GM03348 (cell line): ENCODE data around the gene GLS.
"Not testable (repeated sequence)": the region's sequence is repeated elsewhere in the genome, so short reads cannot be mapped to it uniquely, and the experiment has no call there.

Experiments
- DNase-seq: peaks from one replicate; pipeline ENCODE4 v3.0.0; 2012; ENCODE audit warnings: low spot score

Gene GLS

DNA sequence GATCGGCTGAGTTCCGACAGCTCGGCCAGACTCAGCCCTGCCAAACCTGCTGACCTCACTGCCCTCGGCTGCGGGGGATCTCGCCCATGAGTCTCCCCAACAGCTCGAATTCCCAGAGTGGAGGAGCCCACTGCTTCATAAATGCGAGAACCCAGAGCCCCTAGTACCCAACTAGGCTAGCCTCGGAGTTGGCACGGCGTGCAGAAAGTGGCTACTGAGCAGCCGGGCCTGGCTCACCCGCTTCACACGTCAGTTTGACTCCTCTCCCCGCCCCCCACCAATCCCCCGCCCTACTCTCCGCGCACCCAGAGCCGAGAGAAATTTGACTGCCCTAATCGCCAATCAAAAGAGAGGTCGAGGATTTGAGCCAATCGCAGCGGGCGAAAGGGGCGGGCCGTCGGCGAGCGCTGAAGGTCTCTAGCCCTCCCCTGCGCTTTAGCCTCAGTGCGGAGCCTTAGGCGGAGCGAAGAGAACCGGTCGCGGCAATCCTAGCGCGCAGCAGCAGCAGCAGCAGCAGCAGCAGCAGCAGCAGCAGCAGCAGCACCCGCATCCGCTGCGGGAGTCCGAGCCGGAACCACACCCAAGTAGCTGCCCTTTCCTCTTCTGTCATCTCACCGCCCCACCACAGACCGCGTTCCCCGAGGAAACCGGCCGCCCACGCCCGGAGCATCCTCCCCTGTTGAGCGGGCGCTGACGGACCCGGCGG lies at the start of gene GLS:
GLS (plus strand) TSS at position 444 of the 706 bp plus-strand sequence. CDS start 264 bp downstream, outside the sequence.
- DNase-seq: peak; percentile 98

DNA sequence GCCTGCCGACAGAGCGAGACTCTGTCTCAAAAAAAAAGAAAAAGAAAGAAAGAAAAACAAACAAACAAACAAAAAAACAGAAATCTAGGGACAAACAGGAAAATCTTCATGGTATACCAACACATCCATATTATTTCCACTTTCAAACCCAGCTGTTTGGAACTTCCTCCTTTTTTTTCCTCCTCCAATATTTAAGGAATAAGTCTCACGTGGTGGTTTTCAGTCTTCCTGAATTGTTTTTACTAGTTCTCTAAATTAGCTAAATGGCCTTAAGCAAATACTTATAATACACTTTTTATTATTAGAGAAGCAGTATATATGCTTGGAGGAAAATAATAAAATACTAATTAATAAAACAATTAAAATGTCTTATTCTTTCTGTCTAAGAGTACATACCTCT lies 48.7 kb upstream of the GLS start:
- no peak for DNase-seq

DNA sequence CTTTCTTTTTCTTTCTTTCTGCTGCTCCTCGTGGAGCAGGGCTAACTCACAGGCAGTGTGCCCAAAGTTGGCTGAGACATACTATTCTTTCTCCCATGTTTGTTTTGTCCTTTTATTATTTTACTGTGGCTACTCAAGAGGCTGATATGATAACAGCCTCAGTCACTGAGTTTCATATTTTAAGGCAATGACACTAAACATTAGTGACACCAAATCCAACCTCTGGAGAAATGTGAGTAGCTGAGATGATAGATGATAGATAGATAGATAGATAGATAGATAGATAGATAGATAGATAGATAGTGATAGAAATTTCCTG lies 45.8 kb upstream of the GLS start:
- DNase-seq: no peak

DNA sequence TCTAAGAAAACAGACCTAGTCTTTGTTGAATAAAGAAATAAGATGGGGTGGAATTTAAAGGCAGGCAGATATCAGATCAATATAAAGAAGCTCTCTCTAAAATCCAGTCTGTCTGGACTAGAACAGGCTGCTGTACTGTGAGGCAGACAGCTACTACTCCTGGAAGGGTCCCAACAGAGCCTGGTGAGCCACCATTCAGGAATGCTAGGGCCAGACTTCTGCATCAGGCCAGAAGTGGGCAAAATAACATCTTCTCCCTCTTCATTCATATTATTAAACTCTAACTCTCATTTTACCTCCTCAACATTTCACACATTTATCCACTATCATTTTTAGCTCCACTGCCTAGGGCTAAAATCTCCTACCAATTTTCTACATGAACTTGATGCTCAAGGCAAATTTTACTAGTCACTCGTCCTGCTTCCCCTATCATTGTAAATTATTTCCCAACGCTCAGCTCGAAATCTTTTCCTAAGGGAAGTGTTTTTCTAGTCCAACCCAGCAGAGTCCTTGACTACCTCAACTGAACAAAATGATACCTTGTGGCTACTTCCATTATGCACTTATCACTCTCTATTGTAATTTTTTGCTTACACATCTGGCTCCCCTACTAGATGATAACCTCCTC lies 45.2 kb upstream of the GLS start:
- DNase-seq: peak; percentile 87

DNA sequence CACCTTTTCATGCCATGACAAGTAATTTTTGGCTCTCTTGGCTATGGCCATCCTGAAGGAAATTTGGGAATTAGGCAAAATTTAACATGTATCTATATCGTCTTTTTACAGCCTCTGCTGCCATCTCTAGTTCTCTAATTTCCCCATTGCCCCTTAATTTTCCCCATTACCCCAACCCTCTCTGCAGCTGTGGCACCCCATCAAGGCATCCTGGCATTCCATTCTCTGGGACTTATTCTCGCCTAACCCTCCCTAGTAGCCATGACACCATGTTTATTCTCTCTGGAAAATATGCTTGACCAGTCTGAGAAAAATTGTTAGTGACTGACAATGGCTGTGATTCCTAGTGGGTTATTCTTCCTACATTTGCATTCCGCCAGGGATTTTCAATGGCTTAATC lies 43.9 kb upstream of the GLS start:
- DNase-seq: no peak

DNA sequence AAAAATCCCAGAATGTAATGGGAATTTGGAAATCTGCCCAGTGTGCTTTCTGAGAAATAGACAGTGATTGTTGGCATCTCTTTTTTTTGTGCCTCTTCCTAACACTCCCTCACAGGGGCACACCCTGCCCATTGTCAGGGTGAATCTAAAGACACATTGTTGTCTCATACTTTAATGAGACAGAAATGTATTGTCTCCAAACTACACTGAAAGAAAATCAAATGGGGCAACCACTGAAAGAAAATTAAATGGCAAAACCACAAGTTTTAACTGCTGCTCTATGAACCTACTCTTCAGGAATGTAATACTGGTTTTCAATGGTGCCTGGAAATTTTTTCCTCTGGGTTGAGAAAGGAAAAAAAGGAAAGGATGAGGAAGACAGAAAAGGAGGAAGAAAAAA lies 43.2 kb upstream of the GLS start:
- DNase-seq: peak; percentile 48

DNA sequence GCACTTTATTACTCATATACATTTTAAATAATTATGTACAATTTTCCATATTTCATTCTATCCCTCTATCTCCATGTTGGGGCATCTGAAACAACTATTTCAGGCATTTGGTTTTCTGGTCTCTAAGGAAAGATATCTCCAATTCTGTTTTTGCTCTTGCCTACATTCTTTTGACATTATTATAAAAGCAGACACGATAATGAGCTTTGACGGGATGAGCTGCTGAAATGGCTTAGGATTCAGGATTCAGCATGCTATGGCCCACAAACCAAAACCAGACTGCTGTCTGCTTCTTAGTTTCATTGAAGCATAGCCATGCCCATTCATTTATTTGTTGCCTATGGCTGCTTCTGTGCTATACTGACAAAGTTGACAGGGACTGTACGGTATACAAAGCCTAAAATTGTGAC lies 42.7 kb upstream of the GLS start:
- DNase-seq: peak; percentile 18

DNA sequence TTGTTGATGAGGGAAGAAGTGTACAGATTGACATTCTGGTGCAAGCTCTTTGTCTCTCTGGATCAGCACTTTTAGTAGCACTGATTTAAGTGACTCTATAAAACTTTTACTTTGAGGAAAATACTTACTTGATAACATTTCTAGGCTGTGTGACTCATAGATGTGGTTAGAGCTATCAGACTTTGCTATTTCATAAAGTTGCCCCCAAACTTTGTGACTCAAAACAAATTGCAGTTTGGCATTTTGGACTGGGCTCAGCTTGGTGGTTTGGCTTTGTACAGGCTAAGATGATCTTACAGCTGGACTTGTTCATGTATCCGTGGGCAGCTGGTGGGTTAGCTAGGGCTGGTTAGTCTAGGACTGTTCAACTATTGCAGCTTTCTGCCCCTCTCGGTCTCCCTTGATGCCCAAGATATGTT lies 42.1 kb upstream of the GLS start:
- peak; percentile 42 for DNase-seq

DNA sequence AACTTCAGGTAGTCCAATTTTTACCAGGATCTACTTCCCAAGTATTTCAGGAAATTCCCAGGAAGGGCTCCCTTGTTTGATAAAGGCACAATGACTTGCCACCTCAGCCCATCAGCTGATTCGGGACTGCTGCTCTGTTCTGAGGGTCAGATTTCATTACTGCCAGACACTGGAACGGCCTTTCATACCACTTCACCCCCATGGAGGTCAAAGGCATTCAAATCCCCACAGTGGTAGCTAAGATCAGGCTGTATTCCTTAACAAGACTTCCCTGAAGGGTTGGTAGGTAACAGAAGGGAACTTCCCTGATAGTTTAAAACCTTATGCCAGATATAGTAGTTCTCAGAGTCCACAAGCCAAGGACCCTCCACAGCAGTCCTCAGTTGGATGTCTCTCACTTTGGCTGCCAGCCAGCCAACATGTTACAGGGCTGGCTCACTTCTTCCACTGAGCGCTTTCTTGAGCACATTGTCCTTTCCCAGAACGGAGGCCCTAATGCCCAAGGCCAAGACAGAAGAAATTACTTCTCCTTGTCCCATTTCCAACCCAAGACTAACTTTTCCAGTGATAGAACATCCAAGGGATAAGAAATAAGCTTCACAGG lies 40.0 kb upstream of the GLS start:
- no peak for DNase-seq

DNA sequence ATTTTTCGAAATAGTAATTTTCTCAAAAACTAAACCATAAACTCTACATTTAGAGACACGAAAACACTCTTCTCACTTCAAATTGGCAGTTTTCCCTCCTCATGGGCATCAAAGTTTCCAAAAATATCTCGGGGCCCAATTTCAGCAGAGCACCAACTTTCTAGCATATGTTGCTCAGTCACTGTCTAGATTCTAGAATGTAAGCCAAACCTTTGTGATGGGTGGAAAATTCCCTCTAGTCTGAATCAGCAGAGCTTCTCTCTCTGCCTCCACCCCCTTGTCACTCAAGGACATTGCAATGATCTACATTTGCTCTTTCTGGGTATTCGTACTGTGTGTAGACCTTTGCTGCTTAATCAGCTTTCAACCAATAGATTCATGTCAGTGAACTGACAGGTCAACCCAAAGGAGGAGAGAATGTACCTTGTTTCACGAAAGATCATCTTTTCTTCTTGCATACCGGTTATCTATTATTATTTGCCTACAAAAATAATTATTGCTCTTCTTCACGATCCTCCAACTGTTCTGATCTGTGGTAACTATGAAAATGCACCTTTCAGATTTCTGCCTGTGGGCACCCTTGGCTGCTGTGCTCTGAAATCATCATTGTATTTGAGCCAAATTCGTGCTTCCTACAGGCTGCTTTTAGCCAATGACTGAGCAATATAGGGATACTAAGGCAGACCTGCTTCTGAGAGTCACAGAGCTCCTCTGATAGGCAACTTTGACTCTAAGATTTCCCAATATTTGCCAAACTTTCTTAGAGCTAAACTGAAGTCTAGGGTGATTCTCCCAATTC lies 38.7 kb upstream of the GLS start:
- DNase-seq: peak; percentile 75

DNA sequence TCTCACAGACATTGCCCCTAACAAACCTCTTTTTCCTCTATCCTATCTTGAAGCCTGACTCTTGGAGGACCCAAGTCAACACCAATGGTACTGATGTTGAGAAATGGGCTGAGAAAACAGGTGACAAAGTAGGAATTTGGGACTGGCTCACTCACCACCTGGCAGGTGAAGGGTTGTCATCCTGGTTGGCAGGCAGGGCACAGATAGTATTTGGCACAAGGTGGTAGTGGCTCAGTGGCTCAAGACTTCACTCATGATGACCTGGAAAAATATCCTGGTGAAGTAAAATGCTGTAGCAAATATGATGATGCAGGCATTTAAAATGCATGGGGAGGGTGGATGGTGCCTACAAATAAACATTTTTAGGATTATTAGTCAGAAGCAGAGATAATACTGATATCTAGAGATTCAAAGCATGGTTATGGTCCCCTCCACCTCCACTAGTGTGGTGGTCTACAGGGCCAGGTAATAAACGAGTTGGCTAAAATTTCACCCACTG lies 38.0 kb upstream of the GLS start:
- no peak for DNase-seq

DNA sequence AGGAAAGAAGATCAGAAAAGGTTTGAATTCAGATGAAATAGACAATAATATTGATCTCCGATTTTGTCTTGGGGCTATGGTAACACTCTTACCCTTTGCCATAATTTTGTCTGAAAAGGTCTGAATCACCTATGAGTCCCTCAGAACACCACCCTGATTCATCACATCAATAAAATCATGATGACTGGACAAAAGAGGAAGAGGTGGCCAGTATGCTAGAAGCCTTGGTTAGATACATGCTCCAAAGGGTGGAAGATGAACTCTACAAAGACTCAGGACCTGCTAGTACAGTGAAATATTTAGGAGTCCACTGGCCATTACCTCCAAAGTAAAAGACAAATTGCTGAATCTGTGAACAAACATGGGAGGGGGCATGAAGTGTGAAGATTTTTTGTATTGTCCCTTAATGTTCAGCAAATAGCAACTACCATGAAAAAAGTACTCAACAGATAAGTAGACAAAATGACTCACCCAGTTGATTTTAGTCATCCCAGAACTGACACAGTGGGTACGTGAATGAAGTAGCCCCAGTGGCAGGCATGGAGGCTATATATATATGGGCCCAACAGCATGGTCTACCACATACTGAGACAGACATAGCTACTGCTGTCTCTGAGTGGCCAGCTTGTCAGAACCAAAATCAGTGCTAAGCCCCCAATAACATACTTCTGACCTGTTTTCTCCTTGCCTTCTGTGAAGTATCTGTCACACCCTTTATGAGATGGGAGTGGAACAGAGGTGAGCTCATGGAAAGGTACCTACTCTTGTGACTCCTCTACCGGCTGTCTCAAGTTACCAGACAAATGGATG lies 36.5 kb upstream of the GLS start:
- no peak for DNase-seq

DNA sequence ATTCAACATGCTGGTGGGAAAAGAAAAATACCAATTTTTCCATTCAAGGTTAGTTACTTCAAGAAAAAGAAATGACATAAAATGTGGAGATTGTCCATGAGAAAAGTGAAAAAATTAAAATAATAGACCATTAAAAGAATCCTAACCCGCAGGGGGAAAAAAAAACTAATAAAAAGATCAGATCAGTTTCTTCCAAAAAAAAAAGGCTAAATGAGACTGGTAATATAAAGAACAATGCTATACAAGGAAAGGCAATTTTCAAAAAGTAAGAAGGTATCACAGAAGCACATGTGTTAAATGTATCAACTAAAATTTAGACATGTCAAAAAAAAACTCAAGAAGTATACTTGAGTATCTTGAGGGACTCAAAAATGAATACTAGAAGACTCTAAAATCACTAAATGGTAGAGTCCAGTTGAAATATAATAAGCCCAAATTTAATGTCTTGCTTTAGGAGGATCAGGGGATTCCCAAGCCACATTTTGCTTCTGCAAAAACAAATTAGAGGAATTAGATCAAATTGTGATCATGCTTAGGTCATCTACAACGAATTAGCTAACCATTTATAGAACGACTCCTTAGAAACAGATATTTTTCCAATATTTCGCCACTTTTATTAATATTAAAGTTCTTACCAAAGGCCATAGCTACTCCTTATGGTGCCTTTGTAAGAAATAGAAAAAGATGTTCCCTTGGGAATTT lies 35.8 kb upstream of the GLS start:
- DNase-seq: no peak

DNA sequence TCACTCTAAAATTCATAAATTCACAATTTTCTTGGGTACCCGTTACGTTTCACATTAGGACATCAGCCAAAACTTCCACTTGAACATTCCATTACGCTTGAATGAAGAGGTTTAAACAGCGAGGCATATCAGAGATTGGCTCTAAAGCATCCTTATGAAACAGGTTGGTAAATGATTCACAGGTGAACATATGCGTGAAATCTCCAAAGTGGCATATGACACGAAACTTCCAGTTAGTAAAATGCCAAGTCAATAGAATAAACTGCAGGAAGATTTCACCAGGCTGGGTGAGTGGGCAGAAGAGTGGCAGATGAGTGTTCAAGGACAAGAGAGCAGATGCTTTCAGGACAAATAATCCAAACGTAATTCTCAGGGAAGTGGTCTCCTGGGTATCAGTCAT lies 33.9 kb upstream of the GLS start:
- no peak for DNase-seq

DNA sequence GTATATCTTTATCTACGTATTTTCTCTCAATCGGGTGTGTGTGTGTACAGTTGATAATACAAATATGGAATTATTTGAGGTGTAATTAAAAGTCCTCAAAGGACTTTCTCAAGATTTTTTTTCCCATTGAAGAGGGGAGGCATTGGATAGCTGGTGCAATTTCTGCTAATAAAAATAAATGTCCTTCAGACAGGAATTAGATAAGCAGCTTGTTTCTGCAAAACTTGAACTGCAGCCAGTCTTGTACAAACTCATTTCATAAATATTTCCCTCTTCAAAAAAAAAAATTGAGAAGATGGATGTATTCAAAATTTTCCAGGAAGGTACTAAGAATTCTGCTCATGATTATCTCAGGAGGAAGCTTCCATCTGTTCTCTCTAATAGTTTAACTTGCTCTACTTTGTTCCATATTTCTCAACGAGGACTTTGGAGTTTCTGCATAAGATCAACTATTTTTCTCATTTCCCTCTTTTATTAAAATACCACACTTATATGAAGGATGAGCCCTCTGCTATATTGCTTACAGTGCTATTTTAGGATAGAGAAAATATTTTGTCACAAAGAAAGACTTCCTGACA lies 33.0 kb upstream of the GLS start:
- DNase-seq: peak; percentile 15

DNA sequence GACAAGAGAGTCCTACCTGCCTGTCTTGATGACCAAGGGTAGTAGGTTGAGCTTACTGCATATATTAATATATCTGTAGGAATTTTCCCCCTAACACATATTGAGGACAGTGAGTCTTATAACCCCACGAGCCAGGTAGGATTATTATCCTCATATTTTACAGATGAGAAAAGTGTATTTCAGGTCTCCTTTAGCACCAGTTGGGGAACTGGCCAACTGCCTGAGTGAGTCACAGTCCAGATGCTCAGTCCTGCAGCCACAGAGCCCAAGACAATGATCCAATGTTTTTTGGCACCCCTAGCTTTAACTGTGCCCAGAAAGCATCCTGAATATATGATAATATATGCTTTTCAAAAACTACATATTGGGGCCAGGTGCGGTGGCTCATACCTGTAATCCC lies 30.8 kb upstream of the GLS start:
- DNase-seq: peak; percentile 77

DNA sequence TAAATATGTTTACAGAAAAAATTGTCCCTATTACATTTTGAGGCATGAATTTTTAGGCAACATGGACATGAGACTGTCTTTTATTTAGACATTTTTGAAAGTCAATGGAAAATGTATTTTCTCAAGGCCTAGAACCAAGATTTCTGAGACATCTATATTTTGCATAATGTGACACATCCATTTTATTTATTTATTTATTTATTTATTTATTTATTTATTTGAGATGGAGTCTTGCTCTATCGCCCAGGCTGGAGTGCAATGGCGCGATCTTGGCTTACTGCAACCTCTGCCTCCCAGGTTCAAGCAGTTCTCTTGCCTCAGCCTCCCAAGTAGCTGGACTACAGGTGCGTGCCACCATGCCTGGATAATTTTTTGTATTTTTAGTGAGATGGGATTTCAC lies 27.6 kb upstream of the GLS start:
- DNase-seq: not testable (repeated sequence)

DNA sequence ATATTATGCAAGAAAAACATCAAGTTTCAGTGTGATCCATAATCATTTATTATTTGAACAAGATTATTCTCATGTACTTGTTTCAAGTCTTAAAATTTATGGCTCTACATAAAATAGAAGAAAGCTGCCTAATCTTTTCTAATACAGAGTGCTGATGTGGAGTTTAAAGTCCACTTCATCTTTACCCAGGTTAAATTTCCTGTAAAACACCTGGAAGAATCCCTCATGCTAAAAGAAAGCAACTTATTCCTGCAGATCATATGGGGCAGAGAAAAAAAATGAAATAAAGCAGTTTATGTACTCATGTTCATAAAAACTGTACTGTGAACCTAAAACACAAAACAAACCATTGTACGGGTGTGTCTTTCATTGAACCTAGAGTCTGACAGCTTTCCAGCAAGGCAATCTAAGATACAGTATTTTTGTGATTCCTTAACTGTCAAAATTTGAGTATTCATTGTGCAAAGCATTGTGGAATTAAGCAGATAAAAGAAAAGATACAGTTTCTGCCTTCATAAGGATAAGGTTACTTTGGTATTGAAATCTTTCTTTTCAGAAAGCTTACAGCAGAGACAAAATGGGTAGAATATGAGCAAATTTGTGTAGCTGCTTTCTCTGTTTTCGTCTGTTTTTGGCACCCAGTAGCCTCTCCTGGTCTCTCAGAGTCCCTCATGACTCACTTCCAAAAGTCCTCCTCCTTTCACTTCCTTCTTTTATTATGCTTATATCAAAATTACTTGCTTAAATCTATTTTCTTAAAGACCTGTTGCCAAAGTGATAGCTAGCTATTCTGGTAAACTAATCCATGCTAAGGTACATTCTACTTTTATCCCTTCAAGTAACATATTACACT lies 26.9 kb upstream of the GLS start:
- DNase-seq: peak; percentile 63

DNA sequence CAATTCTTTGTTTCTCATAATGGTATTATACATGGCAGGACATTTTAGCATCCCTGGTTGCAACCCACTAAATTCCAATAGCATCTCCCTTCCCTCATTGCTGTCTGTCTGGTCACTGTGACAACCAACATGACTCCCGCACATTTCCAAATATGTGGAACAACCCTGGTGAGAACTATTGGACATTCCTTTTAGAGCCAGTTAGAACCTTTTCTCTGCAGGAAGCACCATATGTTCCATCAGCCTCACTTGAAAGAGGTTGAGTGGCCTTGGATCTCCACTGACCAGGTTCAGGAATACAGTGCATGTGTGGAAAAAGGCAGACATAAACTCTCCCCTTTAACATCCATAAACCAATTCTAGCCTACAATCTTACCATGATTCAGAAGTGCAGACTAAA lies 25.9 kb upstream of the GLS start:
- no peak for DNase-seq

DNA sequence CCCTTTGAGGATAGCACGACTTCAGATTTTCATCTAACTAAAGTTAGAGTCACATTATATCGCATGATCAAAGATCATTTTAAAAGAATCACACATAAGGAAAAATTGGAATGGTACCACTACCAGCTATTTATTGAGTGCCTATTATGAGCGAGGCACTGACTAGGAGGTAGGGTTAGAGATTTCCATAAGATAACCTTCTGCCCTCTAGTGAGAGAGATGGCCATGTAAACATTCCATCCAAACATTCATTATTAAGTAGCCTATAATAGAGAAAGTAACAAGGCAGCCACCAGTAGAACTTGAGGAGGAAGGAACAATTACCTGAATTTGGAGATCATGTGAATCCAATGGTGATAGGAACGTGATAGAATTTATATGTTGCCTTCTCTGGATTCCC lies 25.4 kb upstream of the GLS start:
- DNase-seq: no peak
